ENCODE data around the gene AGAP2. TPM values are rescaled to one million over a fixed set of nuclear protein-coding genes. Genes with fewer than 3 reads are reported as not detected.
"Not testable (repeated sequence)": the region's sequence is repeated elsewhere in the genome, so short reads cannot be mapped to it uniquely, and the experiment has no call there.

Gene AGAP2
- total RNA-seq, 1 experiment from 2014 or later = 0.99 TPM

DNA sequence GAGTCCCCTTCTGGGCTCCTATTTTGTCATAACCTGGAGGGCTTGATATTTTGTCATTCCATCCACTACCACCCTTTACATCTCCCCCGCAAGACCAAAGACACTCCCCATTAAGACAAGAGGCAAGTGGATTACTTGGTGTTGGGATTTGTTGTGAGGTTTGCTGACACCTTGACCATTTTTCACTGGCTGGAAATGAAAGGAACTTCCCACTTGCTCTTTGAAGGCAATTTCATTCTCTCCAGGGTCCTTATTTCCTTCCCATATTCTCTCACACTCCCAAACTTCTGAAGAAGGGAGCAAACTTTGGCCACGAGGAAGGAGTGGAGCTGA is 14.9 kb downstream of the AGAP2 start:
- no peak for DNase-seq (ENCODE audit: low spot score)

DNA sequence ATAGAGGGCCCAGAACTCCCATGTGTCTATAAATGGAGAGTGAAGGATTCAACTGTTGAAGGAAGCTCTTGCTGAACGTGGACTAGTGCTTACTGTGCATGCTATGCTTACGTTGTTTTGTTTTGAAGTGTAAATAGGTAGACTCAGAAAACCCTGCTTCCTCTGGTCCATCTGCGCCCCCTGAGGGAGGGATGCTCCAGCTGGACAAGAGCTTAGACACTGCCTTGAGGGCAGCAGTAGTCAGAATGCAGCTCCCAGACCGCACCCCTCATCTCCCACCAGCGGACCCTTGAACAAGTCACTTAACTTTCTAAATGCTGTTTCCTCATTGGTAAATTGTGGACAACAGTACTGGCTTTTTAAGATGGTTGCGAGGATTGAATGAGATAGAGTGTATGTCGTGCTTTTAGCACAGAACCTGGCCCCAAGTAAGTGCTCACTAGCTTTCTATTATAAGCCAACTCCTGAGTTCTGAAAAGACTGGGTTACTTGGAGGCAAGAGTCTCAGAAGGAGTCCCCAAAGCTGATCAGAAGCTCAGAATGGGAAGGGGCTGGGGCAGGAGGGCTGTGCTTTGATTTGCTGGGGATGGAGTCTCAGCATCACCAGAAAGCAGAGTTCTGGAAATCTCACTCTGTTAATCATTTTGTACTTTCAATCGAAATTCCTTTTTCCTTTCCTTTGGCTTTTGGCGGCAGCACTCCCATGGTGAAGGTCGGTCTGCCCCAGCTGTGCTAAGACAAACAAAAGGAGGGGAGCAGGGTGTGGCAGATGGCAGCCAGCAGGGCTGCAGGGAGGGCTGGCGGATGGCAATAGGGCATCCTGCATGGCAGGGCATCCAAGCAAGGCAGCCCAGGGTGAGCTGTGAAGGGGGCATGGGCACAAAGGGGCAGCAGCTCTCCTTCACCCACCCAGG is 15.6 kb downstream of the AGAP2 start:
- no peak for DNase-seq (ENCODE audit: low spot score)

DNA sequence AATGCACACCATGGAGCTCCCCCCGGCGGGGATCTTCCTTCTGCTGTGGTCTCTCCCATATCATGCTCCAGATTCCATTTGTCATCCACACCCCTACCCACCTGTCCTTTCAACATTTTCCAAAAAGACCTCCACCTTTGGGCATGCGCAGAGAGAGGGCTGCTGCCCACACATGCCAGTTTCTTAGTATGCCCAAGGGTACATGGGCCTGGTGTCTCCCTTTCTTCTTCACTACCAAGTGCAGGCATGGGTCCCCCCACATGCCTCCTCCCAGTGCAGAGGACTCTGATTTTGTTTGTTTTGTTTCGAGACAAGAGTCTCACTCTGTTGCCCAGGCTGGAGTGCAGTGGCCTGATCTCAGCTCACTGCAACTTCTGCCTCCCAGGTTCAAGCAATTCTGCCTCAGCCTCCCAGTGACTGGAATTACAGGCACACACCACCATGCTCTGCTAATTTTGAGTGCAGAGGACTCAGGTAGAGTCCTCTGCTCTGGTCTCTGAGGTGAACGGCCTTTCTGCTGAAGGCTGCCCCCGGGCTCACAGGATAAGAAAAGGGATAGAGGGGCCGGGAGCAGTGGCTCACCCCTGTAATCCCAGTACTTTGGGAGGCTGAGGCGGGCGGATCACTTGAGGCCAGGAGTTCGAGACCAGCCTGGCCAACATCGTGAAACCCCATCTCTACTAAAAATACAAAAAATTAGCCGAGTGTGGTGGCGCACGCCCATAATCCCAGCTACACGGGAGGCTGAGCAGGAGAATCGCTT is 16.5 kb downstream of the AGAP2 start:
- not testable (repeated sequence) for DNase-seq (ENCODE audit: low spot score)

DNA sequence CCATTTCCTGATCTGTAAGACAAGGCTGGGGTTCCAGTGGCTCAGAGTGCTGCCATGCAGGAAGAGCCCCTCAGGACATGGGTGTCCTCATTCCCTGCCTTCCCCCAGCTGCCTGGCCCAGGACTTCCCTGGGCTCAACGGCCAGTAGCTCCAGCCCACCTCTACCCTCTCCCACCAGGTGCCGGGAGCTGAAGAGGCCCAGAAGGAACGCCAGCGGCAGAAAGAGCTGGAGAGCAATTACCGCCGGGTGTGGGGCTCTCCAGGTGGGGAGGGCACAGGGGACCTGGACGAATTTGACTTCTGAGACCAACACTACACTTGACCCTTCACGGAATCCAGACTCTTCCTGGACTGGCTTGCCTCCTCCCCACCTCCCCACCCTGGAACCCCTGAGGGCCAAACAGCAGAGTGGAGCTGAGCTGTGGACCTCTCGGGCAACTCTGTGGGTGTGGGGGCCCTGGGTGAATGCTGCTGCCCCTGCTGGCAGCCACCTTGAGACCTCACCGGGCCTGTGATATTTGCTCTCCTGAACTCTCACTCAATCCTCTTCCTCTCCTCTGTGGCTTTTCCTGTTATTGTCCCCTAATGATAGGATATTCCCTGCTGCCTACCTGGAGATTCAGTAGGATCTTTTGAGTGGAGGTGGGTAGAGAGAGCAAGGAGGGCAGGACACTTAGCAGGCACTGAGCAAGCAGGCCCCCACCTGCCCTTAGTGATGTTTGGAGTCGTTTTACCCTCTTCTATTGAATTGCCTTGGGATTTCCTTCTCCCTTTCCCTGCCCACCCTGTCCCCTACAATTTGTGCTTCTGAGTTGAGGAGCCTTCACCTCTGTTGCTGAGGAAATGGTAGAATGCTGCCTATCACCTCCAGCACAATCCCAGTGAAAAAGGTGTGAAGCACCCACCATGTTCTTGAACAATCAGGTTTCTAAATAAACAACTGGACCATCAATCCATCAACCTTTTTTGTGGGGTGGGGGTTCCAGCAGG is 17.6 kb downstream of the AGAP2 start:
- no peak for DNase-seq (ENCODE audit: low spot score)

DNA sequence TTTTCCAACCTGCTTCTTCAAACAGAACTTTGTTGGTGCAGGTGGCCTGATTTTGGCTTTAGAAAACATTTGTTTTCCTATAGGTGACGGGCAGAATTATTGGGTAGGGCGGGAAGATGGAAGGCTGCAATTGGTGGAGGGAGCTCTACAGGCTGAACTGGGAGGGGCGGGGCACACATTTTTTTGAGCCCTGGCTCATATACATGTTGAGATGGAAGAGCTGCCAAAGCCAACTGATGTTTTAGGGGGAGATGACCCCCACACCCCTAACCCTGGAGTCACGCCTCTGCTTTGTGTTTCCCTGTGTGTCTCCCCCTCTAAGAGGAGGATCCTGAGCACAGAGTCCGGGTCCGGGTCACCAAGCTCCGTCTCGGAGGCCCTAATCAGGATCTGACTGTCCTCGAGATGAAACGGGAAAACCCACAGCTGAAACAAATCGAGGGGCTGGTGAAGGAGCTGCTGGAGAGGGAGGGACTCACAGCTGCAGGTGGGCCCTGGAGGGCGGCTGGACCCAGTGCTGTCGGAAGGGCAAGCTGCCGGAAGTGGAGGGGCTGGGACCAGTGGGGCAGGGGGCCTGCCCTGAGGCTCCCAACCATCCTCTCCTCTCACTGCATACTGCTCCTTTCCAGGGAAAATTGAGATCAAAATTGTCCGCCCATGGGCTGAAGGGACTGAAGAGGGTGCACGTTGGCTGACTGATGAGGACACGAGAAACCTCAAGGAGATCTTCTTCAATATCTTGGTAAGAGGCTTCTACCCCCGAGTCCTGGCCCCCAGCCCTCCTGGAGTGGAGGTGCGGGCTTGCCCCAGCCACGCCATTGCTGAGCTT is 18.6 kb downstream of the AGAP2 start:
- no peak for DNase-seq (ENCODE audit: low spot score)

DNA sequence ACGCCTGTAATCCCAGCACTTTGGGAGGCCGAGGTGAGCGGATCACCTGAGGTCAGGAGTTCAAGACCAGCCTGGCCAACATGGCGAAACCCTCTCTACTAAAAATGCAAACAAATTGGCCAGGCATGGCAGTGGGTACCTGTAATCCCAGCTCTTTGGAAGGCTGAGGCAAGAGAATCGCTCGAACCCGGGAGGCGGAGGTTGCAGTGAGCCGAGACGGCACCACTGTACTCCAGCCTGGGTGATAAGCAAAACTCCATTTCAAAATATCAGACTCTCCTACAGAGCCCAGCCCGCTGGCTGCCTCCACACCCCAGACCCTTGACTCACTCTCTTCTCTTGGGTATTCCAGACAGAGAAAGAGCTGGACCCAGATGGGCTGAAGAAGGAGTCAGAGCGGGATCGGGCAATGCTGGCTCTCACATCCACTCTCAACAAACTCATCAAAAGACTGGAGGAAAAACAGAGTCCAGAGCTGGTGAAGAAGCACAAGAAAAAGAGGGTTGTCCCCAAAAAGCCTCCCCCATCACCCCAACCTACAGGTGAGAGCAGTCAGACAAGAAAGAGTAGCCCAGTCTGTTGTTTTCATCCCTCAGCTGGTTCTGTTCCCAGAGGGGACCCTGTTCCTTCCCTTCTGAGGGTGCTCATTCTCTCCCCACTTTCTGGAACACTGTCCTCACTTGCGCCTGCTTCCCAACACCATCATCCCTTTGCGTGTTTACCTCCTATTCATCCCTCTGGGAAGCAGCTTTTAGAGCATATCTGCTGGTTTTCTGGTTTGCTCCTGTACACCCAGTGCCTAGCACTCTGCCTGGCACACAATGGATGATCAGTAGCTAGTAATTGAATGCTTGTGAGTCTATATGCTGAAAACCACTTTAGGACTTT is 19.7 kb downstream of the AGAP2 start:
- DNase-seq (ENCODE audit: low spot score) = no peak

DNA sequence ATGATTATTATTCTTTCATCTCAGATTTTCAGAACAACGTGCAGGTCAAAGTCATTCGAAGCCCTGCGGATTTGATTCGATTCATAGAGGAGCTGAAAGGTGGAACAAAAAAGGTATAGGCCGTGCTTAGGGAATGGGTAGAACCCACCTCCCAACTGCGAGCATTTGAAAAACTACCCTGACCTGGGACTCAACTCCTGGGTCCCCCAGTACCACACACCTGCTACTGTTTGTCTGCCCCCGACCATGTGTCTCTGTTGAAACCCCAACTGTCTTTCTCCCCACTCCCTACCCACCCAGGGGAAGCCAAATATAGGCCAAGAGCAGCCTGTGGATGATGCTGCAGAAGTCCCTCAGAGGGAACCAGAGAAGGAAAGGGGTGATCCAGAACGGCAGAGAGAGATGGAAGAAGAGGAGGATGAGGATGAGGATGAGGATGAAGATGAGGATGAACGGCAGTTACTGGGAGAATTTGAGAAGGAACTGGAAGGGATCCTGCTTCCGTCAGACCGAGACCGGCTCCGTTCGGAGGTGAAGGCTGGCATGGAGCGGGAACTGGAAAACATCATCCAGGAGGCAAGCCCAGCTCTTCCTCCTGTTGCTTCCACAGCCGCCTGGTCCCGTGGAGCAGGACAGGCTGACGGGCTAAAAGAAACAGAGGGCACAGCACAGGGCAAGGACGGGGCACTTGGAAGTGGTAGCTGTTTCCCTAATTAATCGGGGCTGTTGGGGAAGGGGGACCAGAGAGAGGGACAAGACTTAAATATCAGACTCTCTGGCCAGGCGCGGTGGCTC is 20.5 kb downstream of the AGAP2 start:
- no peak for DNase-seq (ENCODE audit: low spot score)

DNA sequence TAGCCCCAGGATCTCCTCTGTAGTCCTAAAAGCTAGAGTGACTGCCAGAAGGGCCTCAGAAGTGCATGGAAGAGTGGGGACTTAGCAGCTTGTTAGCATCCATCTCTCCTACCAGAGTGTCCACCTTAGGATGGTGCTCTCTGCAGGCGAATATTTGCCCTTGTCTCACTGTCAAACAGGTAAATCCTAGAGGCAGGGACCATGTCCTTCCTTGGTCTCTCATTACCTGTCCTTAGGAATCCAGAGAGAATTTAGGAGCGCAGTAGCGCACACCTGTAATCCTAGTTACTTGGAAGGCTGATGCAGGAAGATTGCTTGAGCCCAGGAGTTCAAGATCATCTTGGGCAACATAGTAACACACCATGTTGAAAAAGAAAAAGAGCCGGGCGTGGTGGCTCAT is 21.4 kb downstream of the AGAP2 start:
- DNase-seq (ENCODE audit: low spot score) = no peak

DNA sequence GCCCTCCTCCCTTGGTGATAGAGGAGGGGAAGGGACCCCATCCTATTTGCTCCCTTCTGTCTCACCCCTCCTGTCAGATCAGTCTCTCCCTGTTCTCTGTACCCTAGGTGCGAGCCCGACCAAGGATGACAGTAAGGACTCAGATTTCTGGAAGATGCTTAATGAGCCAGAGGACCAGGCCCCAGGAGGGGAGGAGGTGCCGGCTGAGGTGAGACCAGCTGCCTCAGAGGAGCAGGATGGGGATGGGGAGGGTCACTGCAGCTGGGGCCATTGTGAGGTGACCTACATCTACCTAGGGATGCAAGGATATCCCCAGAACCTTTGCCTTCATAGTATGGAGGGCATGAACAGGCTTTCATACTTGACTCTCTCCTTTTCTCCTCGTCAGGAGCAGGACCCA is 22.2 kb downstream of the AGAP2 start:
- DNase-seq (ENCODE audit: low spot score) = no peak

DNA sequence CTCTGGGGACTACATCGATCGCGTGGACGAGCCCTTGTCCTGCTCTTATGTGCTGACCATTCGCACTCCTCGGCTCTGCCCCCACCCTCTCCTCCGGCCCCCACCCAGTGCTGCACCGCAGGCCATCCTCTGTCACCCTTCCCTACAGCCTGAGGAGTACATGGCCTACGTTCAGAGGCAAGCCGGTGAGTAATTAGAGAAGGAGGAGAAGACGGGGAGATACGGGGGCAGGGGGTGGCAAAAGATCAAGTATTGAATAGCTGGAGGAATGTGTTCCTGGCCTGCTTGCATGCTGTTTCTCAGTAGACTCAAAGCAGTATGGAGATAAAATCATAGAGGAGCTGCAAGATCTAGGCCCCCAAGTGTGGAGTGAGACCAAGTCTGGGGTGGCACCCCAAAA is 22.8 kb downstream of the AGAP2 start:
- no peak for DNase-seq (ENCODE audit: low spot score)

DNA sequence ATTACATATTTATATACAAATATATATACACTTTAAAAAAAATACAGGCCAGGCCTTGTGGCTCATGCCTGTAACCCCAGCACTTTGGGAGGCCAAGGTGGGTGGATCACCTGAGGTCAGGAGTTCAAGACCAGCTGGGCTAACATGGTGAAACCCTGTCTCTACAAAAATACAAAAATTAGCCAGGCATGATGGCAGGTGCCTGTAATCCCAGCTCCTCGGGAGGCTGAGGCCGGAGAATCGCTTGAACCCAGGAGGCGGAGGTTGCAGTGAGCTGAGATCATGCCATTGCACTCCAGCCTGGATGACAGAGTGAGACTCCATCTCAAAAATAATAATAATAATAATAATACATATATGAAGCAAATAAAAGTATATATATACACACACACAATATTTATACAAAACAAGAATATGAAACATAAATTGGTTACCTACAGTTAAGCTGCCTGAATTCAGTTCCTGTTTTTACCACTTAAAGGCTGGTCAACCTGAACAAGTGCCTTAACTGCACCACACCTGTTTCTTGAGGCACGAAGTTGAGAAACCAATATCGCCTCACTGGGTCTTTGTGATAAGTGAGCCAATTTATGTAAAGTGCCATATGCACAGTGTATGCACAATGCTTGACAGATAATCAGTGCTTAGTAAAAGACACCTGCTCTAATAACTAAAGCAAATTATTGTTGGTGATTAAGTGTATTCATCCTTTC is 23.4 kb downstream of the AGAP2 start:
- DNase-seq (ENCODE audit: low spot score) = not testable (repeated sequence)

DNA sequence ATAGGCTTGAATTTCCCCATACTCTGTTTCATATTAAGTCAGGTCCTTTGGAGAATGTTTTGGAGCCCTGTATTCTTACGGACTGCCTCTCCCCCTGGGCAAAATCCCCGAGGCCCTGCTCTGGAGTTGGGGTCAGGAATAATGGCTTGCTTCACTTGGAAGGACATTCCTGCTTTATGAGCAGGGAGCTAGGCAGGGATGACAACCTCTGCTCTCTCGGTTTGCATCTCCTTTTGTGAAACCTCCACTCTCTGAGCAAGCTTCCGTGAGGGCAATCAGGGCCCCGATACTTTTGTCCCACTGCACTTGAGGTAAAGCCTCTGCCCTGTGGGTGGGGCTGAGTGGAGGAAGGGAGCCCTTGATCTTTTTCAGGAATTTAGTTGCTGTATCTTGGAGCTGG is 25.3 kb downstream of the AGAP2 start:
- DNase-seq (ENCODE audit: low spot score) = no peak

DNA sequence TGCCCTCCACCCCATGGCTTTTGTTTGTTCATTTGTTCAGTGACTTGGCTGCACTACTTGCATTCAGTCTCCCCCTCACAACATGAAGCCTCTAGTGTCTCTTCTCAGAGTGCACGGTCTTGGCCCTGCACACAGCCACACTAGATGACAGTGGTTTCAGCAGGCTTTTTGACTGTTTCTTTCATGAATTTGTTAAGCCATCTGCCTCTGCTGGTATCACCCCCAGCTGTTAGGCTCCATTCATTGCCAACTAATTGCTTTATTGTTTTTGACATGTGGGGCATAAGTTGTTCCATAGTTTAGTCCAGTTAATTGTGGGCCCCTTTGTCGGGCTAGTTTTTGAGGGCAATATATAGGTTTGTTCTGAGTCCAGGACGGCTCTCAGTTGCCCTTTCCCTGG is 25.8 kb downstream of the AGAP2 start:
- no peak for DNase-seq (ENCODE audit: low spot score)

DNA sequence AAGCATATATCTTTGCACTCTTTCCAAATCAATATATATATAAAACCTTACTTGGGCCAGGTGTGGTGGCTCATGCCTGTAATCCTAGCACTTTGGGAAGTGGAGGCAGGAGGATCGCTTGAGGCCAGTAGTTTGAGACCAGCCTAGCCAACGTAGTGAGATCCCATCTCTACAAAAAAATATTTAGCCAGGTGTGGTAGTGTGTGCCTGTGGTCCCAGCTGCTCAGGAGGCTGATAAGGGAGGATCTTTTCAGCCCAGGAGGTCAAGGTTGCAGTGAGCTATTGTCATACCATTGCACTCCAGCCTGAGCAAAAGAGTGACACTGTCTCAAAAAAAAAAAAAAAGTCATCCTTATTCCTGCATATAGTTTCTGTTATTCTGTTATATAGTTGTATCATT is 30.2 kb downstream of the AGAP2 start:
- DNase-seq (ENCODE audit: low spot score) = no peak

DNA sequence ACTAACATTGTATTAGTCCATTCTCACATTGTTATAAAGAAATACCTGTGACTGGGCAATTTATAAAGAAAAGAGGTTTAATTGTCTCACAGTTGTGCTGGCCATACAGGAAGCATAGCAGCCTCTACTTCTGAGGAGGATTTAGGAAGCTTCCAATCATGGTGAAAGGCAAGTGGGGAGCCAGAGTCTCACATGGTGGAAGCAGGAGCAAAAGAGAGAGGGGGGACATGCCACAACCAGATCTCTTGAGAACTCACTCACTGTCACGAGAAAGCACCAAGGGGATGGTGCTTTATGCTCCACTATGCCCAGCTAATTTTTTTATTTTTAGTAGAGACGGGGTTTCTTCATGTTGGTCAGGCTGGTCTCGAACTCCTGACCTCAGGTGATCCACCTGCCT is 31.3 kb downstream of the AGAP2 start:
- DNase-seq (ENCODE audit: low spot score) = no peak

DNA sequence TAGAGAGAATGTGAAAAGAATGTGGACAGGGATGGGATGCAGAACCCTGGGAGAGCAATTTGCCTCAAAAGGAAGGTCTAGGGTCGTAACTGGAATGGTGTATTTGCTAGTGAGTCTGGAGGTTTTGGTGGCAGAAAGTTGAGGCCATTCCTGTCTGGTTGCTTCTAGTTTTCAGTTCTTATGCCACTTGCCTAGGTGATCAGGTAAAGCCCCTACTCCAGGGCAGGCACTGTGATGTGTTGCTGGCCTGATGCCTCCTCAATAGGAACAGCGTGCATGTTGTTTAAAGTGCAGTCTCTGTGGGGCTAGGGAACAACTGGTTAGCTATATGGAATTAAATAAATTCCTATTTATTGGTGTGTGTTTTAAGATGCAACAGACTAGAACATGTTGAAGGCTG is 38.2 kb downstream of the AGAP2 start:
- DNase-seq (ENCODE audit: low spot score) = no peak

DNA sequence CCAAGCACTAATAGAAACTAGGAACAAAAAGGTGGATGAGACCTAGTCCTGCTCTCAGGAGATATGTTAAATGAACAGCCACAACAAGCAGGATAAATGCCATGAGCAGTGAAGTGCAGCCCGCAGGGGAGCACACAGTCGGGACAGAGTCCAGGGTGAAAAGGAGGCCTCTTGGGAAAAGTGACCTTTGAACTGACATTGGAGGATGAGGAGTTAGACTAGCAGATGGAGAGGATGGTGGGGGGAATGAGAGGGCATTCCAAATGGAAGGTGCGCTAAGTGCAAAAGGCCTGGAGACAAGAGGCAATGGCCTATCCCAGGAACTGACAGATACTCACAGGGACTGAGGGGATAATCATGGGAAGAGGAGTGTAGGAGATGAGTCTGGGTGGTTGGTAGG is 40.1 kb downstream of the AGAP2 start:
- DNase-seq (ENCODE audit: low spot score) = no peak

DNA sequence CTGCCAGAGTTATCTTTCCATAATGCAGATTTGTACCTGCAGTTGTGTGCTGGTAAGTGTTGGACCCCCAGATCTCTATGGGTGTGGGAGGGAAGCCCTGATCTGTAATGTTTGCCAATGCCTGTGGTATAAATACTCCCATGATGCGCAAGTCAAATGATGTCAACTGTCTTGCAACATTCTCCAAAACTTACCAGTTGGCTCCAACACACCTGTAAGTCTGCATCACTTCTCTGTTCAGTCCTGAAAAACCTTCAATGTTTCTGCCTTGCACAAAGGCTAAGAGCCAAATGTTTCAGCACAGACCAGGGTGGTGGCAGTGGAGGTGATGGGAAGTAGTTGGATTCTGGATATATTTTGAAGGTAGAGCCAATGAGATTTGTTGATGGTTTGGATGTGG is 41.5 kb downstream of the AGAP2 start:
- no peak for DNase-seq (ENCODE audit: low spot score)

Data from H4 (cell line).